Sigmoid colon (tissue), 7 donors: Measurements from ENCODE around the gene NCOA7. TPM values are rescaled to one million over a fixed set of nuclear protein-coding genes. Genes with fewer than 3 reads are reported as not detected.
A peak's percentile ranks its signal among the peaks of the same experiment; 100 is the strongest.

Source experiments
- DNase-seq: peaks from one replicate; pipeline ENCODE4 v3.0.0-alpha.2; 2019
- H3K27ac ChIP-seq, 4 donors: fragments of 200-600 bp; sonication (generic); one replicate each; pipeline ENCODE4 v1.5.1; 2016 to 2019; ENCODE audit warnings: mild to moderate bottlenecking in 1 of 4
- H3K27me3 ChIP-seq, 3 donors: fragments of 200-600 bp; sonication (generic); one replicate each; pipeline ENCODE4 v1.5.1; 2019; ENCODE audit warnings: mild to moderate bottlenecking in 1 of 3
- H3K36me3 ChIP-seq, 4 donors: fragments of 200-600 bp; sonication (generic); one replicate each; pipeline ENCODE4 v1.5.1; 2016 to 2019
- H3K4me1 ChIP-seq, 4 donors: fragments of 200-600 bp; sonication (generic); one replicate each; pipeline ENCODE4 v1.5.1; 2017 to 2019
- H3K4me3 ChIP-seq, 4 donors: fragments of 200-600 bp; sonication (generic); one replicate each; pipeline ENCODE4 v1.5.1; 2017 to 2019; ENCODE audit warnings: mild to moderate bottlenecking in 2 of 4, moderate library complexity in 1 of 4
- H3K9me3 ChIP-seq, 4 donors: fragments of 200-600 bp in 3 of 4; sonication (generic) in 3 of 4; one replicate each; pipeline versions ENCODE4 v1.5.1 to v1.6.1; 2013 to 2019
- EP300 ChIP-seq, 4 donors: sonication (generic); formaldehyde crosslinking; IDR thresholded peaks; one replicate each; pipeline ENCODE4 v1.6.1; 2017; ENCODE audit warnings: antibody characterized with exemption in 4 of 4
- POLR2A ChIP-seq, 2 donors: fragments of 450-650 bp; IDR thresholded peaks; one replicate each; pipeline ENCODE4 v1.6.1; 2016; ENCODE audit warnings: antibody characterized with exemption in 2 of 2, mild to moderate bottlenecking in 2 of 2, moderate library complexity in 2 of 2
- POLR2AphosphoS5 ChIP-seq, 4 donors: sonication (generic); formaldehyde crosslinking; IDR thresholded peaks; one replicate each; pipeline ENCODE4 v1.6.1; 2017; ENCODE audit warnings: antibody characterized with exemption in 4 of 4
- WGBS, 2 donors: extraction: QIAGEN DNeasy Blood & Tissue Kit; methylation state at CpG; one replicate each; pipeline ENCODE4 v1.1.7; 2013; 5-methylcytosine and 5-hydroxymethylcytosine counted together
- intact Hi-C: fragments of 100-400 bp; cut with DNase I; formaldehyde crosslinking; loops from one replicate; pipeline ENCODE4 v1.15.1; 2023
- polyA plus RNA-seq, 3 donors: library from polyadenylated mRNA; stranded (reverse); fragments of 200-250 nt; gene quantifications; one replicate each; pipeline ENCODE4 v1.2.3, GENCODE V29; 2013
- total RNA-seq, 4 donors: library from RNA; depleted of rRNA; stranded (reverse); fragments of >200 nt; gene quantifications; one replicate each; pipeline ENCODE4 v1.1.0, GENCODE V29; 2016
- TF ChIP-seq, protein P1 (sequence below), 4 experiments: fragments of 450-650 bp in 3 of 4; fragments of 200-600 bp in 1 of 4; IDR thresholded peaks; one replicate each; pipeline ENCODE4 v1.5.1; 2016 to 2019; ENCODE audit warnings: antibody characterized with exemption in 4 of 4, mild to moderate bottlenecking in 3 of 4, moderate library complexity in 2 of 4
- donor health status: healthy with polysubstance abuse.
- donor health status: Bipolar disorder and iron deficiency.
- donor health status: healthy.

NCOA7 gene
- total and polyA plus RNA-seq, 7 donors = 15.6 to 48.3 (median 27.5) TPM

DNA sequence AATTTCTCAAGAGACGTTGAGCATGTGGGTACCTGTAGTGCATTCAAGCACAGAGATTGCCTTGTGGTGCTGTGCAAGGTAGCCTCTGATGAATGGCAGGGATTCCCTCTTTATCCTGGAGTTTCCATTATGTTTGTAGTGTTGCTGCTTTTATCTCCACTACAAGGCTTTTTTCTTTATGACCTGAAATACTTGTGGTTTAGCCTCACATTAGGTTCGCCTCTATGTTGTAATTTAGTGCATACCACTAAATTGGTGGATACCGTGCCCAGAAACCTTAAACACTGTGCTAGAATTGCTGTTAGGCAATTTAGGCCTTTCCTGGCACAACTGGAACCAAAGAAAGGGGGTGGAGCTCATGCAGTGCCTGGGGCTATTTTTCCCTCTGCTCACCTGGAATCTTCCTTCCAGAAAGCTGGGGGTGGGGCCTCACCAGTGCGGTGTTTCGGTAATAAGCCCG lies 76.8 kb downstream of the NCOA7 start:
- WGBS, 2 donors = 66 to 75% methylated on average over 6 of the region's 6 CpGs
- no peak for DNase-seq
- H3K36me3 ChIP-seq = no peaks in the 10 kb centered on the region
- intact Hi-C loops = no loop called here
- H3K27me3 ChIP-seq = no peaks in the 10 kb centered on the region
- TF ChIP-seq POLR2A (IDR thresholded peaks at IDR 0.05) (no peak), POLR2AphosphoS5 (IDR thresholded peaks at IDR 0.05) (no peak), EP300 (IDR thresholded peaks at IDR 0.05) (no peak)
- TF ChIP-seq, protein P1, sequence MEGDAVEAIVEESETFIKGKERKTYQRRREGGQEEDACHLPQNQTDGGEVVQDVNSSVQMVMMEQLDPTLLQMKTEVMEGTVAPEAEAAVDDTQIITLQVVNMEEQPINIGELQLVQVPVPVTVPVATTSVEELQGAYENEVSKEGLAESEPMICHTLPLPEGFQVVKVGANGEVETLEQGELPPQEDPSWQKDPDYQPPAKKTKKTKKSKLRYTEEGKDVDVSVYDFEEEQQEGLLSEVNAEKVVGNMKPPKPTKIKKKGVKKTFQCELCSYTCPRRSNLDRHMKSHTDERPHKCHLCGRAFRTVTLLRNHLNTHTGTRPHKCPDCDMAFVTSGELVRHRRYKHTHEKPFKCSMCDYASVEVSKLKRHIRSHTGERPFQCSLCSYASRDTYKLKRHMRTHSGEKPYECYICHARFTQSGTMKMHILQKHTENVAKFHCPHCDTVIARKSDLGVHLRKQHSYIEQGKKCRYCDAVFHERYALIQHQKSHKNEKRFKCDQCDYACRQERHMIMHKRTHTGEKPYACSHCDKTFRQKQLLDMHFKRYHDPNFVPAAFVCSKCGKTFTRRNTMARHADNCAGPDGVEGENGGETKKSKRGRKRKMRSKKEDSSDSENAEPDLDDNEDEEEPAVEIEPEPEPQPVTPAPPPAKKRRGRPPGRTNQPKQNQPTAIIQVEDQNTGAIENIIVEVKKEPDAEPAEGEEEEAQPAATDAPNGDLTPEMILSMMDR (IDR thresholded peaks at IDR 0.05) = no peak
- H3K27ac ChIP-seq = peak overlapping the region in 1 of 4 donors; percentile 2
- peaks cover 0 to 15% (median 2%) of the 10 kb centered on the region in 4 donors for H3K4me1 ChIP-seq
- H3K4me3 ChIP-seq = no peak overlapping the region
- H3K9me3 ChIP-seq = no peaks in the 10 kb centered on the region

DNA sequence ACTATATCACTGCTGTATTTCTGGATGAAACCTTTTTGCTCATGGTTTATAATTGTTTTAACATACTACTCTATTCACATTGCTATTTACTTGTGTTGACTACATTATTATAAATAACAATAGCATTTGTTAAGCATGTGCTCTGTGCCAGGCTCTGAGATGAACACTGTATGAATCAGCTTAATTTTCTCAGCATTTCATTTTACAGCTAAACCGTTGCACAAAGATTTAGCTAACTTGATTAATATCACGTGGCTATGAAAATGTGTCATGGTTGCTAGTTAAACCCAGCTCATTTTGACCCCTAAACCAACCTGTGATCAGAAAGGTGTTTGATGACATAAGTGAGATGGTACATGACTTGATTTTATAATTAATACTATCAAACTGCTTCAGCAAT lies 77.5 kb downstream of the NCOA7 start:
- Histone ChIP-seq H3K36me3 (no peaks in the 10 kb centered on the region), H3K27ac (peak overlapping the region in 3 of 4 donors; percentile 43 to 53 (median 46))
- intact Hi-C loops = no loop called here

DNA sequence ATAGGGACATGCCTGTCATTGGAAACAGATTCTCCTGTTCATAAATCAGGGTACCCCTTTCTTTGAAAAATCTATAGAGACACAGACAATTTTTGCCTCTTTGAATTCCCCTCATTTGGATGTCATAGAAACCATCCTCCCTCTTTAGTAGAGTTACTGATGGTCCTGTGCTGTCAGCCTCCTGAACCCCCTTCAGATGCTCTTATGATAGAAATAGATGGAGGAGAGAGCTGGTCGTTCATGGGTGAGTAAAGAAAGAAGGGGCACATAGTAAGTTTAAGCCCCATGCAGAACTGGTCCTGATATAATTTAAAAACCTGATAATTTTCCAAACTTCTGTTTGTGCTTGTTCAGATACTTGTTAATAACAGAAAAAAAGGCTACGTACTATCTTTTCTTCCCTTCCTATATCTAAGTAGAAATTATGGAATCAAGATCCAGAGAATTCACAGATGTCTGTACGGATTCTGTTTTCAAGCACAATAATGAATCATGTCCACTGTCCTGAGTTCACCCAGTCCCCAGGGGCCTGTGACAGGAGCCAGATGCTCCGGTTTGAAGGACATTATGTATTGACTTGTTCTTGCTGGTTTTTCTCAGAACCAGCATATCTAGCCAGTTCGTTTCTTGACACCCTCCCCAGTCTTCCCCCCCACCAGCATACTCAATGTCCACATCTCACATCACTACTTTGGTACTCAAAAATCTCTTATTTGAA lies 78.1 kb downstream of the NCOA7 start:
- Histone ChIP-seq H3K4me3 (no peak overlapping the region), H3K36me3 (no peaks in the 10 kb centered on the region), H3K27me3 (no peaks in the 10 kb centered on the region), H3K27ac (peak overlapping the region in 3 of 4 donors; percentile 43 to 53 (median 46)), H3K4me1 (peaks cover 0 to 15% (median 2%) of the 10 kb centered on the region in 4 donors), H3K9me3 (no peaks in the 10 kb centered on the region)
- no peak for TF ChIP-seq POLR2A (IDR thresholded peaks at IDR 0.05)
- peak in 2 of 4 donors; percentile 42 to 44 for TF ChIP-seq EP300 (IDR thresholded peaks at IDR 0.05)
- peak in 3 of 4 donors; percentile 42 to 85 (median 79) for TF ChIP-seq POLR2AphosphoS5 (IDR thresholded peaks at IDR 0.05)
- intact Hi-C loops = no loop called here
- WGBS, 2 donors = 82 to 87% methylated on average over 5 of the region's 5 CpGs
- DNase-seq = peak; percentile 70

More for the DNA sequence above, 77.5 kb downstream of the NCOA7 start:
- no peak overlapping the region for H3K4me3 ChIP-seq
- TF ChIP-seq POLR2A (IDR thresholded peaks at IDR 0.05) = no peak
- no peaks in the 10 kb centered on the region for H3K27me3 ChIP-seq
- 88 to 89% methylated on average over 2 of the region's 2 CpGs for WGBS, 2 donors
- no peaks in the 10 kb centered on the region for H3K9me3 ChIP-seq
- DNase-seq = no peak
- peaks cover 0 to 15% (median 2%) of the 10 kb centered on the region in 4 donors for H3K4me1 ChIP-seq

DNA sequence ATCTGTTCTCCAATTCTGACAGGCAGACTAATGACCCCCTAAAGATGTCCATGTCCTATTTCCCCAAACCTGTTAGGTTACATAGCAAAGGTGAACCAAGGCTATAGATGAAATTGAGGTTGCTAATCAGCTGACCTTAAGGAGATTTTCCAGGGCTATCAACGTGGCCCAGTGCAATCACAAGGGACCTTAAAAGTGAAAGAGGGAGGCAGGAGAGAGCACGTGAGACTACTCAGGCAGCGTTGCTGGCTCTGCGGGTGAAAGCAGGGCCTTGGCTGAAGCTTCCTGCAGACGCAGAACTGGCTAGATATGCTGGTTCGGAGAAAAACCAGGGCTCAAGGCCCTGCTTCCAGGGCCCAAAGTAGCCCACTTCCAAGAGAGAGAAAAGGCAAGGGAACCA lies 78.7 kb downstream of the NCOA7 start:
- Histone ChIP-seq H3K4me3 (no peak overlapping the region), H3K36me3 (no peaks in the 10 kb centered on the region), H3K27me3 (no peaks in the 10 kb centered on the region), H3K4me1 (peaks cover 0 to 15% (median 2%) of the 10 kb centered on the region in 4 donors), H3K9me3 (no peaks in the 10 kb centered on the region), H3K27ac (peak overlapping the region in 3 of 4 donors; percentile 43 to 53 (median 46))
- 86 to 88% methylated on average over 6 of the region's 6 CpGs for WGBS, 2 donors
- TF ChIP-seq, protein P1 (IDR thresholded peaks at IDR 0.05) = no peak
- no peak for TF ChIP-seq POLR2A (IDR thresholded peaks at IDR 0.05)
- TF ChIP-seq EP300 (IDR thresholded peaks at IDR 0.05) = no peak
- TF ChIP-seq POLR2AphosphoS5 (IDR thresholded peaks at IDR 0.05) = no peak
- peak; percentile 67 for DNase-seq
- intact Hi-C loops = no loop called here

DNA sequence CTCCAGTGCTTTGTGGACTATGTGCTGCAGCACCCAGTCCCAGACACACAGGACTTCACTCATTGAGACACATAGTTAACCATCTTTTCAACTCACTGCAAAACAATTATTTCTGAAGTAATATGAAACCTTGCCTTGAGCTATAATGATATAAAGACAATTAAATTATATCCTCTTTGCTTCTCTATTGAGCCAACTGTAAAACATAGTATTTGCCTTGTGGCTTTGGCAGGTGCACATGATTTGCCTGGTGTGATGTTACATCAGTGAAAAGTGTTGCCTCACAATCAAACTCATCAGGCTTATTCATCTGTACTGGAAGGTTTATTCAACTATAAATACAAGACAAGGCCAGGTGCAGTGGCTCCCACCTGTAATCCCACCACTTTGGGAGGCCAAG lies 80.6 kb downstream of the NCOA7 start:
- H3K36me3 ChIP-seq = peaks cover 0 to 12% (median 2%) of the 10 kb centered on the region in 4 donors
- no peak for TF ChIP-seq POLR2A (IDR thresholded peaks at IDR 0.05)
- TF ChIP-seq EP300 (IDR thresholded peaks at IDR 0.05) = no peak
- no peak for TF ChIP-seq POLR2AphosphoS5 (IDR thresholded peaks at IDR 0.05)
- TF ChIP-seq, protein P1 (IDR thresholded peaks at IDR 0.05) = no peak
- no peaks in the 10 kb centered on the region for H3K27me3 ChIP-seq
- no peak for DNase-seq
- no peaks in the 10 kb centered on the region for H3K9me3 ChIP-seq
- H3K4me1 ChIP-seq = peaks cover 0 to 15% (median 2%) of the 10 kb centered on the region in 4 donors
- no peak overlapping the region for H3K4me3 ChIP-seq
- intact Hi-C loops = no loop called here
- no peak overlapping the region for H3K27ac ChIP-seq
